HG03378 (cell line): ENCODE measurements around the gene PRR12.

Experiments used
- ATAC-seq: cut with Tn5 transposase; IDR thresholded peaks from one replicate; pipeline ENCODE4 v1.9.1; 2021; ENCODE audit warnings: mild to moderate bottlenecking, moderate library complexity; ENCODE audit not compliant: unreplicated experiment

The PRR12 gene, protein sequence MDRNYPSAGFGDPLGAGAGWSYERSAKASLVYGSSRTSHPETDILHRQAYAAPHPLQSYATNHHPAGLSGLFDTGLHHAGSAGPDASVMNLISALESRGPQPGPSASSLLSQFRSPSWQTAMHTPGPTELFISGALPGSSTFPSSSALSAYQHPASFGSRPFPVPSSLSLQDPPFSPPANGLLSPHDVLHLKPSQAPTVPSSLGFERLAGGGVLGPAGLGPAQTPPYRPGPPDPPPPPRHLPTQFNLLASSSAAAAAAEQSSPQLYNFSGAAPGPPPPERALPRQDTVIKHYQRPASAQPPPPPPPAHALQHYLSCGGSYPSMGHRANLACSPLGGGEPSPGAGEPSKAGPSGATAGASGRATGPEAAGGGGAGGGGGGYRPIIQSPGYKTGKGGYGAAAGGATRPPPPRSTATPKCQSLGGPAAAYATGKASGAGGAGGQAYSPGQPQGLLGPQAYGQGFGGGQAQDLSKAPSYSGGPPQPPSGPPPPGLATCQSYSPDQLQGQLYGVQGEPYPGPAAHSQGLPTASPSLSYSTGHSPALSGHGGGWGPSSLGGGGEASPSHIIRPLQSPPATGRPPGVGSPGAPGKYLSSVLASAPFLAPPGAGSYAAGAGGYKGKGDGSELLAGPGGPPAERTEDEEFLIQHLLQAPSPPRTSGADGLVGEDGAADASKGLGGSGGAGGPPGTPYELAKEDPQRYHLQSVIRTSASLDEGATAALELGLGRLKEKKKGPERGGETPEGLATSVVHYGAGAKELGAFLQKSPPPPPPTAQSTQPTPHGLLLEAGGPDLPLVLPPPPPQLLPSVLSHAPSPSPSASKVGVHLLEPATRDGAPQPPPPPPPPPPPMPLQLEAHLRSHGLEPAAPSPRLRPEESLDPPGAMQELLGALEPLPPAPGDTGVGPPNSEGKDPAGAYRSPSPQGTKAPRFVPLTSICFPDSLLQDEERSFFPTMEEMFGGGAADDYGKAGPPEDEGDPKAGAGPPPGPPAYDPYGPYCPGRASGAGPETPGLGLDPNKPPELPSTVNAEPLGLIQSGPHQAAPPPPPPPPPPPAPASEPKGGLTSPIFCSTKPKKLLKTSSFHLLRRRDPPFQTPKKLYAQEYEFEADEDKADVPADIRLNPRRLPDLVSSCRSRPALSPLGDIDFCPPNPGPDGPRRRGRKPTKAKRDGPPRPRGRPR (N-terminal part only)

GRCh38 chr19:49590971-49591730 is at the start of gene PRR12:
TSS of gene PRR12 (plus strand) at chr19:49591182. CDS start at chr19:49591655, 473 bp downstream.
- ATAC-seq = no peak

DNA sequence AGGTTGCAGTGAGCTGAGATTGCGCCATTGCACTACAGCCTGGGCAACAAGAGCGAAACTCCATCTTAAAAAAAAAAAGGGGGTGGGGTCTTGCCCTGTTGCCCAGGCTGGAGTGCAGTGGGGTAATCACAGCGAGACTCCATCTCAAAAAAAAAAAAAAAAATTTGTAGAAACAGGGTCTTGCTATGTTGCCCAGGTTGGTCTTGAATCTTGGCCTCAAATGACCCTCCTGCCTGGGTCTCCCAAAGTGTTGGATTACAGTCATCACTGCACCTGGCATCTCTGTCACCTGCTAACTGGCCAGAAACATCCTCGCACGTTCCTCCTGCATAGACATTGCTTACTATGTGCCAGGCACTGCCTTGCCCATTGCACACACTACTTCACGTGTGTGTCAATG is 49.1 kb upstream of the PRR12 start:
- no peak for ATAC-seq

- no peak for ATAC-seq
Observed at GRCh38 chr19:49542446-49542845, 48.5 kb upstream of the PRR12 start.

DNA sequence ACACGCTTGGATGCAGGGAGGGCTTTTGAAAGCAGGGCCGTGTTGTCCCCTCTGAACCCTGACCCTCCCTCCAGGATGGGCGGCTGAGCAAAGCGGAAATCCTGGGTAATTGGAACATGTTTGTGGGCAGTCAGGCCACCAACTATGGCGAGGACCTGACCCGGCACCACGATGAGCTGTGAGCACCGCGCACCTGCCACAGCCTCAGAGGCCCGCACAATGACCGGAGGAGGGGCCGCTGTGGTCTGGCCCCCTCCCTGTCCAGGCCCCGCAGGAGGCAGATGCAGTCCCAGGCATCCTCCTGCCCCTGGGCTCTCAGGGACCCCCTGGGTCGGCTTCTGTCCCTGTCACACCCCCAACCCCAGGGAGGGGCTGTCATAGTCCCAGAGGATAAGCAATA is 48.0 kb upstream of the PRR12 start:
- ATAC-seq = no peak

GRCh38 chr19:49544154-49544553 is 46.8 kb upstream of the PRR12 start:
- no peak for ATAC-seq

DNA sequence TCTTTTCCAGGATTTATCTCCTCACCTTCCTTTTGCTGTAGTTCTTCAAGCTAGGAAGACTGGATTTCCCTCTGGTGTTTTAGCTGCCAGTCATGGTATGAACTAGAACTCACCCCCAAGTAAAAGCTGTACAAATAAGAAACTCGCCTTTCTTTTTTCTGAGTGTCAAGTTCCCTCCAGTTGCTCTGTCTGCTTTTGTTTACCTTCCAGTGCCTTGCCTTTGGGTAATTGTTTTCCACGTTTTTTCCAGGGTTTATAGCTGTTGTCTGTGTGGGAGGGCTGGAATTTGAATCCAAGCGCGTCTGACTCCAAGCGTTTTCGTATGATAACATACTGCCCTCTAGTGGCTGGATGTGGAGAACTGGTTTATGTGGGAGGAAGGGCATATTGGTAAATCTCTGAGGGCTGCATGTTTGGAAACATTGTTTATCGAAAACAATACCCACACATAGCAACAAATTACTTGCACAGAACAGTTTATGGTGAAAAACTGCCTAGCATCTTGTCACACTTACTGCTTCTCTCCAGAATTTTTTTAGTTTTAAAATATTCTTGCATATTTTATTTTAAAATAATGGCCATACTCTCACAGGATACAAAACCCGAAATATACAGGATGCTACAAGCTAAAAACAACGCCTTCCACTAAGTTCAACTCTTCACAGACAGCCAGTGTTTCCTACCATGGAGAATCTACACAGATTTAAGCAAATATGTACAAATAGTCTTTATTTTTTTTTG is 44.0 kb upstream of the PRR12 start:
- no peak for ATAC-seq

DNA sequence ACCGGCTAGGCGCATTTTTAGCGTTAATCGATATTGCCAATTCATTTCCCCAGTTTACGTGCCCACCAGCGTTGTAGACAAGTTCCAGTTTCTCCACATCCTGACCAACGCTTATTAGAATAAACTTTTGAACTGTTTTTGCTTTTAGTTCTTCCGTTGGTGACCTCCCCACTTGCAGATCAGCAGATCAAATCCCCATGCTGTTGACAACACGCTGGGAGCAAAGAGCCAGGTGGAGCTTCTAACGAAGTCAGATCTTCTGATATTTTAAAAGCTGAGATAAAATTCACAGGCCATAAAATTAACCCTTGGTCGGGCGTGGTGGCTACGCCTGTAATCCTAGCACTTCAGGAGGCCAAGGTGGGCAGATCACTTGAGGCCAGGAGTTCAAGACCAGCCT is 41.9 kb upstream of the PRR12 start:
- ATAC-seq = no peak

DNA sequence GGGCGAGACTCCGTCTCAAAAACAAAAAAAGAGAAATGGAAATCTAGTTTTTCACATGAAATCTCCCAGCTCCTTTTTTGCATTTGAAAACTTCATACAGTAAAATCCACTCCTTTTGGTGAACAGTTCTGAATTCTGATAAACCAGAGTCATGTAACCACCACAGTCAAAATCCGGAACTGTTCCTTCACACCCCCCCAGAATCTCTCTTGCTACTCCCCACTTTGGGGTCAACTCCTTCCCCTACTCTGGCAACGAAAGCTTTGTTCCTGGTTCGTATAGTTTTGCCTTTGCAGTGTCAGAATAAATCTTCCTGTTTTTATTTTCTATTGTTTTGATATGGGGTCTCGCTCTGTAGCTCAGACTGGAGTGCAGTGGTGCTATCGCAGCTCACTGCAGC is 39.5 kb upstream of the PRR12 start:
- no peak for ATAC-seq

DNA sequence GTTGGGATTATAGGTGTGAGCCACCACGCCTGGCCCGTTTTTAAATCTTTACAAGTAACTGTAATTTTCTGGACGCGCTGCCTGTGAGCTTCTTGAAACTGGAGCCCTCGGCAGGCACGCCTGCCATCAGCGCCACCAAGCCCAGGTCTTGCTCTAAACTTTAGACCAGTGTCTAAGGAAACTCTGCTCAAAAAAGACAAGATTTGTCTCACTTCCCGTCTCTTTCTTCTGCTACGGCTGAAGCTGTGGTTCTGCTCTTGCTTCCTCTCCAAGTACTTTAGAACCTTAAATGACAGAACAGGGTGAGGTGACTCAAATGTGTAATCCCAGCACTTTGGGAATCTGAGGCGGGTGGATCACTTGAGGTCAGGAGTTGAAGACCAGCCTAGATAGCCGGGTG is 38.2 kb upstream of the PRR12 start:
- no peak for ATAC-seq

GRCh38 chr19:49553451-49554271 is 37.3 kb upstream of the PRR12 start:
- no peak for ATAC-seq

DNA sequence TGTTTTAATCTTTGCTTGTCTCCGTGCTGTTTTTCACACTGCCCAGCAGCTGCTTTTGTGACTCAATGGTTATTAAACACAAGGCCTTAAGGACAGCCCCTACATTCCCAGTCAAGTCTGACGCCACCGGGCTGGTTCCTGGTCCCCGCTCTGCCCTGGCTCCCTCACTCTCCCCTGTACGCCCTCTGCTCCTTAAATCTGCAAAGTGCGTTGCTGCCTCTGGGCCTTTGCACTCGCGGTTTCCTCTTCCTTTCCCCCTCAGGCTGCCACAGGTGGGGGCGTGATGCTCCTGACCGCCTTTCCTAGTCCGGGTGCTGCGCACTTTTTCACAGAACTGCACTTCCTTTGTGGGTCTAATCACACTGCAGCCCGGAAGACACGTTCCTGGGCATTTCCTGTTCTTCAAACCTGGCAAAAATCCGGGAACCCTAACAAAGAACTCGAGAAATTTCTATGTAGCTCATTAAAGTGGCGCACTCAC is 36.2 kb upstream of the PRR12 start:
- no peak for ATAC-seq

DNA sequence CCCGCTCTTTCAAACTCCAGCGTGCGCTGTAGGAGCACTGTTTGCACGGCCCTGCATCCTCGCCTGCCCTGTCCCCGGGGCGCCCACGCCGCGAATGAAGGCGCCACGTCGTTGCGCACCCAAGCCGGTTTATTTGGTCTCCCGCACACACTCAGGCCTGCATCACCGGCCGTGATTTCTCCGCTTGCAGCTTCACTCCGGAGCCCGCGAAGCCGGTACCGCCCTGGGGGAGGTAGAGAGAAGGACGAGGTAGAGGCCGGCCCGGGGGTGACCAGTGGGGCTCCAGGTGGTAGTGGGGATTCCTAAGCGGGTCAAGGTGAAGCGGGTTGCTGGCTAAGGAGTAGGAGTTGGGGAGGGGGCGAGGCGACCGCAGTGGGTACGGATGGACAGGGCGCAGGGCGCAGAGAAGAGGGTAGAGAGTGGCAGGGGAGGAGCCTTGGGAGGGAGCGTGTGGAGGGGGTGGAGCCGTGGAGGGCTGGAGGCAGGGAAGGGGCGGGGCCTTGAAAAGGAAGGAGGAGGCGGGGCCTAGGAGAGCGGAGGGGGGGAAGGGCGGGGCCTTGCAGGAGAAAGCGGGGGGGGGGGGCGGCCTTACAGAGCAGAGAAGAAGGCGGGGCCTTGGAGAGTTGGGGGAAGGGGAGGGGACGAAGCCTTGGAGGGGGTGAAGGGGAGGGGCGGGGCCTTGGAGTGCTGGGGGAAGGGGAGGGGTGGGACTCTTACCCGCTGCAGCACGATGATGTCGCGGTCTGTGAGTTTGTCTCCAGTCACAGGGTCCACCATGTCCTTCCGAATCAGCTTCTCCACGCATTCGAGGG is 35.2 kb upstream of the PRR12 start:
- ATAC-seq = no peak

DNA sequence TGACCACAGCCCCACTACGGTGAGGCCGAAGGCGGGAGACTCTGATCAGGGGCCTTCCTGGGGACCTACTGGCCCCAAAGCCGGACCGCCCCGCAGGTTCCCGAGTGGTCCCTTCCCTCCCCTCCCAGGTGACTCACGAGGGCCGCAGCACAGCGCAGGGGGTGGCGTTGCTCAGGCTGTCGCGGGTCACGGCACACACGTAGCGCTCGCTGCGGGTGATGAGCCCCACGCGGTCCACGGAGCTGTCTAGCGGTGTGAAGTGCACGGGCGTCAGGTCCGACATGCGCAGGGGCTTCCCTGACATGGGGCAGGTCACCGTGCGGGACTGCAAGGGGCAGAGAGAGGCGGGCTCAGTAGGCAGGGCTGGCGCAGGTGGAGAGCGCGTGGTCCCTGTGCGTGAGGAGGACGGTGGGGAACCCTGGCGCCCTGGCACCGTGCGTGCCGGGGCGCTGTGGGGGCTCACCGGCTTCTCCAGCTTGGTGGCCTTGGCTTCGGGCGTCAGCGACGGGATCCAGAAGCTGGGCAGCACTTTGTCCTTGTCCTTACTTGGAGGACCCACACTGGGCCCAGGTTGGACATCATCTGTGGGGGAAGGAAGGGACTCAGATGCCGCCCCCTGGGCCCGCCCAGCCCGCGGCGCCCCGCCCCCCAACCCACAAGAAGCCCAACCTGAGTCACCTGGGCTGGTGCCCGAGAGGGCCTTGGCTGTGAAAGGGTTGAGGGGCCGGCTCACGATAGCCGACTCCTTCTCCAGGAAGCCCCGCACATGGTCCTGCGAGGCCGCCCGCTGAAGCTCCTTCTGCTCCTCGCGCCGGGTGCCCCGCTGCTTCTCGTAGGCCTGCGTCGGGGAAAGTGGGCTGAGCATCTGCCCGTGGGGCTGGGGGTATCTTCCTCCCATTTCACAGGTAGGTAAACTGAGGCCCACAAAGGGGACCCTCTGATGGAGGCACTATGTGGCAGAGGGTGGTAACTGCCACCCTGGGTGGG is 34.3 kb upstream of the PRR12 start:
- ATAC-seq = no peak

DNA sequence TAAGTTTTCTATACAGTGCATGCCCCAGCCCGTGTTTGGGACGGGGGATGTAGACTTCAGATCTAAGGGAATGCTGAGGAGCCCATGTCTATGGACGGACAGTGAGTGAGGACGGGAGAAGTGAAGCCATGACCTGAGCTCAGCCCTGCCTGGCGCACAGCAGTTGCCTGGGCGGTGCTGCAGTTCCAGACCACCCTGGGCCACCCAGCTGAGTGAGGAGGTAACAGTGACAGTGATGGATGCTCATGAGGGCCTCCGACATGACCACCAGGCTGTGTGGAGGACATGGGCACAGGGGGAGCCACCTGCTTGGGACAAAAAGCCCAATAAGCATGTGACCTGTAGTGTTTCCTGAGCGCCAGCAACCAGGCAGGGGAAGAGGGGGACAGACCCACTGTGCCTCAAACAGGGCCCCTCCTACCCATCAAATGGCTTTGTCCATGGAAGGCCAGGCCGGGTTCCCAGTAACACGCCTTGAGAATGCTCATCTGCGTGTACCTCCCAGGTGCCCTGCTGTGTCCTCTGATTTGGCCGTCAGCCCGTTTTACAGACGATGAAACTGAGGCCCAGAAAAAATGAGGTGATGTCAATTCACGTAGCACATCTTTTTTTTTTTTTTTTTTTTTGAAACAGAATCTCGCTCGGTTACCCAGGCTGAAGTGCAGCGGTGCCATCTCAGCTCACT is 33.2 kb upstream of the PRR12 start:
- no peak for ATAC-seq

DNA sequence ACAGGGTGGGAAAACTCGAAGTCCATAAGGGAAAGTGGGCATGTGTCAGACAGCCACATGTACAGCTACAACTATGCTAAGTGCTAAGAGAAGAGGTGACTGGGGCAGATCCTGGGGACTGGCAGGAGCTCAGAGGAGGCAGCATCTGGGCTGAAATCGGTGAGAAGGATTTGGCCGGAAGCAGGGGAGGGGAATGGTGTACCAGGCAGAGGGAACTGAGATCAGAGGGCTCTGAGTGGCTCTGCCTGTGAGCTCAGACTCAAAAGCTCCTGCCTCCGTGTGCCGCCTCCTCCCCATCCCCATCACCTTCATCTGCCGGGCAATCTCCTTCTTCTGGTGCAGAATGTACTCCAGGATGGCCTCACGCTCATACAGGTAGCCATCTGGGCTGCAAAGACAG is 32.4 kb upstream of the PRR12 start:
- ATAC-seq = no peak

DNA sequence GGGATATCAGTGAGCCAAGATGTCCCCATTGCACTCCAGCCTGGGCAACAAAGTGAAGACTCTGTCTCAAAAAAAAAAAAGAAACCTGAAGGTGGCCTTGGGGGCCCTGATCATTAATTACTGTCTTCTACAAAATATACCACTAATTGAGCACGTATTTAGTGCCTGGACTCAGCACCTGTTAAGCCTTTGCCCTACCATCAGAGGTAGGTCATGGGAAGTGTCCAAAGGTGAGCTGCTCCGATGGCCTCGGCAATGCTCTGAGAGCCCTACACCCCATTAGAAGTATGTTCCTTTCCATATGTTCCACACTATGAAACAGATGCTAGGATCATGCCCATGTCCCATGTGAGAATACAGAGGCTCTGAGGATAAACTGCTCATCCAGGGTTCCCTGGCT is 31.5 kb upstream of the PRR12 start:
- ATAC-seq = no peak
